CD14-positive monocyte (primary cell): ENCODE measurements around the gene PIGC. TPM values are rescaled to one million over a fixed set of nuclear protein-coding genes. Genes with fewer than 3 reads are reported as not detected.

Experiments used
- DNase-seq, 3 donors: peaks; one replicate each; pipeline ENCODE4 v3.0.0-alpha.2; 2011 to 2022
- H2AFZ ChIP-seq: 2 replicates; pipeline ENCODE4 v1.6.0; 2012; ENCODE audit warnings: mild to moderate bottlenecking, low read depth, low read length, inconsistent platforms; ENCODE audit not compliant: insufficient read depth, poor library complexity, severe bottlenecking
- H3K27ac ChIP-seq, 2 donors: 1 replicate in 1 of 2; 2 replicates in 1 of 2; pipeline ENCODE4 v1.5.1; 2012 to 2013; ENCODE audit warnings: low read length in 2 of 2, control low read depth in 1 of 2, inconsistent platforms in 1 of 2, low read depth in 1 of 2, mild to moderate bottlenecking in 1 of 2
- H3K27me3 ChIP-seq, 2 donors: one replicate each; pipeline versions ENCODE4 v1.6.0 to v1.6.1; 2011 to 2013; ENCODE audit warnings: low read length in 2 of 2; ENCODE audit not compliant: control insufficient read depth in 2 of 2, insufficient read depth in 2 of 2
- H3K36me3 ChIP-seq, 2 donors: replicated peaks in 1 of 2; 1 replicate in 1 of 2; 2 replicates in 1 of 2; pipeline versions ENCODE4 v1.5.1 to v1.6.1; 2012 to 2013; ENCODE audit warnings: low read length in 2 of 2, control low read depth in 1 of 2, inconsistent platforms in 1 of 2, mild to moderate bottlenecking in 1 of 2; ENCODE audit not compliant: insufficient read depth in 2 of 2, control insufficient read depth in 1 of 2
- H3K4me1 ChIP-seq, 2 donors: 1 replicate in 1 of 2; 2 replicates in 1 of 2; pipeline versions ENCODE4 v1.5.1 to v1.6.1; 2012 to 2013; ENCODE audit warnings: low read length in 2 of 2, control low read depth in 1 of 2, inconsistent platforms in 1 of 2, mild to moderate bottlenecking in 1 of 2, moderate library complexity in 1 of 2; ENCODE audit not compliant: insufficient read depth in 2 of 2, control insufficient read depth in 1 of 2
- H3K4me2 ChIP-seq: replicated peaks from 2 replicates; pipeline ENCODE3; 2012; ENCODE audit warnings: low read length, moderate library complexity, mild to moderate bottlenecking; ENCODE audit not compliant: poor library complexity, severe bottlenecking; ENCODE audit errors: extremely low read depth
- H3K4me3 ChIP-seq, 3 experiments: fragments of 200-600 bp in 1 of 3; sonication (generic) in 1 of 3; replicated peaks in 1 of 3; 1 replicate in 2 of 3; 2 replicates in 1 of 3; pipeline ENCODE4 v1.5.1; 2011 to 2013; ENCODE audit warnings: low read length in 3 of 3, mild to moderate bottlenecking in 3 of 3, control low read depth in 2 of 3, low read depth in 2 of 3, inconsistent platforms in 1 of 3, moderate library complexity in 1 of 3
- H3K79me2 ChIP-seq: 2 replicates; pipeline ENCODE4 v1.6.0; 2012; ENCODE audit warnings: mild to moderate bottlenecking, control low read depth, inconsistent platforms, low read length, moderate library complexity; ENCODE audit not compliant: insufficient read depth
- H3K9ac ChIP-seq: 2 replicates; pipeline ENCODE4 v1.6.0; 2017; ENCODE audit warnings: low read length, mild to moderate bottlenecking; ENCODE audit not compliant: insufficient read depth, poor library complexity, severe bottlenecking
- H3K9me3 ChIP-seq, 2 donors: replicated peaks in 1 of 2; 1 replicate in 1 of 2; 2 replicates in 1 of 2; pipeline versions ENCODE4 v1.5.1 to v1.6.1; 2012 to 2013; ENCODE audit warnings: low read length in 2 of 2, control low read depth in 1 of 2; ENCODE audit not compliant: control insufficient read depth in 1 of 2, insufficient read depth in 1 of 2
- H4K20me1 ChIP-seq: 2 replicates; pipeline ENCODE4 v1.6.0; 2012; ENCODE audit warnings: mild to moderate bottlenecking, low read length, control low read depth, moderate library complexity; ENCODE audit not compliant: insufficient read depth
- H3K27ac Mint-ChIP-seq, 7 donors: one replicate each; pipeline ENCODE4 v1.8.0; 2020; ENCODE audit warnings: mild to moderate bottlenecking in 7 of 7, mixed read lengths in 7 of 7, moderate library complexity in 6 of 7, inconsistent platforms in 2 of 7
- H3K27me3 Mint-ChIP-seq, 3 donors: one replicate each; pipeline ENCODE4 v1.8.0; 2021 to 2022; ENCODE audit warnings: low read depth in 3 of 3, mild to moderate bottlenecking in 3 of 3, mixed read lengths in 3 of 3, moderate library complexity in 3 of 3, inconsistent platforms in 1 of 3
- H3K36me3 Mint-ChIP-seq, 2 donors: one replicate each; pipeline ENCODE4 v1.8.0; 2020; ENCODE audit warnings: mixed read lengths in 2 of 2, inconsistent platforms in 1 of 2, mild to moderate bottlenecking in 1 of 2
- H3K4me1 Mint-ChIP-seq: one replicate; pipeline ENCODE4 v1.8.0; 2020; ENCODE audit warnings: mild to moderate bottlenecking, mixed read lengths
- H3K4me3 Mint-ChIP-seq, 2 donors: one replicate each; pipeline ENCODE4 v1.8.0; 2020; ENCODE audit warnings: mild to moderate bottlenecking in 2 of 2, mixed read lengths in 2 of 2, moderate library complexity in 1 of 2
- H3K9me3 Mint-ChIP-seq, 7 donors: one replicate each; pipeline ENCODE4 v1.8.0; 2020 to 2022; ENCODE audit warnings: mixed read lengths in 7 of 7, mild to moderate bottlenecking in 6 of 7, moderate library complexity in 6 of 7, inconsistent platforms in 2 of 7
- CTCF ChIP-seq: fragments of 200-600 bp; IDR thresholded peaks from one replicate; pipeline ENCODE4 v1.8.0; 2022; ENCODE audit warnings: antibody characterized with exemption, mild to moderate bottlenecking
- WGBS: methylation state at CpG from one replicate; pipeline ENCODE4 v1.1.5; 2013; ENCODE audit warnings: missing lambda C conversion rate; ENCODE audit not compliant: insufficient coverage; 5-methylcytosine and 5-hydroxymethylcytosine counted together
- intact Hi-C, 2 donors: fragments of 100-400 bp; cut with micrococcal nuclease; formaldehyde crosslinking; loops; one replicate each; pipeline versions ENCODE4 v1.15.0 to v1.15.1; 2023
- polyA plus RNA-seq, 3 donors: library from polyadenylated mRNA; depleted of rRNA in 1 of 3; unstranded in 2 of 3; stranded (reverse) in 1 of 3; fragments of 300-500 nt in 2 of 3; fragments of >200 nt in 1 of 3; fragmentation: Illumina TruSeq in 2 of 3; gene quantifications; 1 replicate in 2 of 3; 2 replicates in 1 of 3; pipeline ENCODE4 v1.2.3, GENCODE V29; 2012 to 2021

PIGC gene
- polyA plus RNA-seq, 3 donors = 11.5 to 61.5 (median 51.1) TPM

DNA sequence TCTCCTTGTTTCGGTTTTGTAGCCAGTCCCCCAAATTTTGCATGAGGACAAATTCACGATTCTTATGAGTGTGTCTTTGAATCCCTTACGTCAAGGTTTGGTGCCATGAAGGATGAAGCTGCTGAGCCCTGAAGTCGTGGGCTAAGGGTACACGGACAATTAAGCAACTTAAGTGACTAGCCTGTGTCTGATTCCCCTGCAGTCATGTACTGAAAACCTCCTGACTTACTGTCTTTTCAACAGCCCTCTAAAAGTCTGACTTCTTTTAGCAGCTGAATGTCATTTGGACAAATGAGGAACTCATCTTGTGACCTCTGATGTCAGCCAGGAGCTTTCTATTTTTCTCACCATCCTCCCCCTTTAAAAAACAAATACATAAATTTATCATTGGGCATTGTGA is 50.5 kb downstream of the PIGC start:
- H3K27ac Mint-ChIP-seq = peak overlapping the region in 4 of 7 donors; percentile 27 to 64 (median 58)
- peaks cover 12% of the 10 kb centered on the region for H3K4me1 Mint-ChIP-seq
- no peak for TF ChIP-seq CTCF
- peak in 2 of 3 donors; percentile 13 to 29 for DNase-seq
- H4K20me1 ChIP-seq = no peaks in the 10 kb centered on the region
- 75% methylated on average over 3 of the region's 5 CpGs for whole genome bisulfite sequencing
- H3K79me2 ChIP-seq = no peaks in the 10 kb centered on the region
- no peak overlapping the region for H3K4me2 ChIP-seq
- no peak overlapping the region for H3K4me3 Mint-ChIP-seq
- H2AFZ ChIP-seq = no peak overlapping the region
- intact Hi-C loops = no loop called here
- H3K36me3 ChIP-seq = no peaks in the 10 kb centered on the region
- H3K4me1 ChIP-seq = no peaks in the 10 kb centered on the region
- no peaks in the 10 kb centered on the region for H3K9me3 ChIP-seq
- H3K4me3 ChIP-seq = no peak overlapping the region
- no peaks in the 10 kb centered on the region for H3K9me3 Mint-ChIP-seq
- peaks cover 0 to 2% (median 2%) of the 10 kb centered on the region in 3 donors for H3K27me3 Mint-ChIP-seq
- H3K9ac ChIP-seq = no peak overlapping the region
- no peak overlapping the region for H3K27ac ChIP-seq
- H3K36me3 Mint-ChIP-seq = peaks cover under 1% of the 10 kb centered on the region in 2 donors
- H3K27me3 ChIP-seq = no peaks in the 10 kb centered on the region

DNA sequence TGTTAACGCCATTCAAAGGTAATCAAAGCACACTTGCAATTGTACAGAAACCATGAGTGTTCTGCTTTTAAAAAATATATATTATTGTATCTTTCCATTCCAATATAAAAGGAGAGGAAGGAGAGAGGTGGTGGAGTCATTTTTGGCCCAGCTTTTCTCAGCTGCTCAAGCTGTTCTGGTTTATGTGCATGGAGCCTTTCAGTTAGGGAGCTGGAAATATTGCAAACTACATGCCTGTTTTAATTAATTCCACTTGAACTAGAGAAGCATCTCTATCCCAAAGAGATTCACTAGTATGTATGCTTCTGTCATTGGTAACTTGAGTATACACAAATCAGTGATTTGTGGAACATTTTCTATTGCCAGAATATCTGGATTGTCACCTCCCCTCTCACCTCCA is 51.9 kb downstream of the PIGC start:
- no peak overlapping the region for H3K4me2 ChIP-seq
- H3K4me1 Mint-ChIP-seq = peaks cover 12% of the 10 kb centered on the region

More for the DNA sequence above, 51.9 kb downstream of the PIGC start:
- no peak overlapping the region for H3K9ac ChIP-seq
- no peaks in the 10 kb centered on the region for H4K20me1 ChIP-seq
- H3K4me3 Mint-ChIP-seq = no peak overlapping the region
- H3K9me3 Mint-ChIP-seq = peaks cover 0 to 3% (median 0%) of the 10 kb centered on the region in 7 donors
- H3K4me1 ChIP-seq = no peaks in the 10 kb centered on the region
- no peak overlapping the region for H2AFZ ChIP-seq
- TF ChIP-seq CTCF = no peak
- H3K36me3 ChIP-seq = no peaks in the 10 kb centered on the region
- WGBS = no CpG with 5 or more reads among the region's 1 CpG
- no peaks in the 10 kb centered on the region for H3K79me2 ChIP-seq
- intact Hi-C loops = no loop called here
- H3K27ac ChIP-seq = no peak overlapping the region
- H3K4me3 ChIP-seq = no peak overlapping the region
- peaks cover 0 to 2% (median 2%) of the 10 kb centered on the region in 3 donors for H3K27me3 Mint-ChIP-seq
- H3K9me3 ChIP-seq = no peaks in the 10 kb centered on the region
- DNase-seq = no peak
- peaks cover 0 to 2% of the 10 kb centered on the region in 2 donors for H3K36me3 Mint-ChIP-seq
- no peak overlapping the region for H3K27ac Mint-ChIP-seq
- no peaks in the 10 kb centered on the region for H3K27me3 ChIP-seq

Other genes starting within 250 kb of the PIGC start
- not detected for gene C1orf105, start 23.4 kb downstream of the PIGC start, polyA plus RNA-seq
- 1 to 10 TPM; 6.8 to 8.5 (median 6.8) TPM for gene SUCO, start 89.1 kb upstream of the PIGC start, polyA plus RNA-seq
- gene FASLG, start 215.0 kb upstream of the PIGC start, polyA plus RNA-seq = not detected